H9 (cell line): ENCODE data around the gene PDE1A. TPM values are rescaled to one million over a fixed set of nuclear protein-coding genes. Genes with fewer than 3 reads are reported as not detected.

ENCODE experiments used
- DNase-seq: peaks from one replicate; pipeline ENCODE4 v3.0.0-alpha.2; 2017
- H2AFZ ChIP-seq: one replicate; pipeline ENCODE4 v1.6.1; 2013; ENCODE audit warnings: mild to moderate bottlenecking, low read length, control low read depth, moderate library complexity
- H2AK5ac ChIP-seq: 2 replicates; pipeline ENCODE4 v1.6.1; 2013; ENCODE audit warnings: low read length, control low read depth, mixed read lengths; ENCODE audit not compliant: insufficient read length
- H2BK120ac ChIP-seq: one replicate; pipeline ENCODE4 v1.6.1; 2013; ENCODE audit warnings: low read depth, mild to moderate bottlenecking, low read length, control low read depth, inconsistent platforms; ENCODE audit not compliant: poor library complexity, severe bottlenecking
- H2BK12ac ChIP-seq: 2 replicates; pipeline ENCODE4 v1.6.1; 2013; ENCODE audit warnings: low read length, control low read depth, mixed read lengths, low read depth; ENCODE audit not compliant: insufficient read length
- H2BK15ac ChIP-seq: 2 replicates; pipeline ENCODE4 v1.6.1; 2013; ENCODE audit warnings: low read depth, low read length, control low read depth
- H2BK20ac ChIP-seq: one replicate; pipeline ENCODE4 v1.6.1; 2013; ENCODE audit warnings: low read depth, mild to moderate bottlenecking, low read length, control low read depth, inconsistent platforms; ENCODE audit not compliant: poor library complexity, severe bottlenecking
- H2BK5ac ChIP-seq: 2 replicates; pipeline ENCODE4 v1.6.1; 2013; ENCODE audit warnings: low read length, control low read depth, mixed read lengths; ENCODE audit not compliant: insufficient read length
- H3K14ac ChIP-seq: 2 replicates; pipeline ENCODE4 v1.6.1; 2013; ENCODE audit warnings: low read length, control low read depth; ENCODE audit not compliant: insufficient read depth
- H3K18ac ChIP-seq: 2 replicates; pipeline ENCODE4 v1.6.1; 2013; ENCODE audit warnings: low read depth, mild to moderate bottlenecking, mixed read lengths, low read length, control low read depth; ENCODE audit not compliant: insufficient read length
- H3K23ac ChIP-seq: 2 replicates; pipeline ENCODE4 v1.6.1; 2013; ENCODE audit warnings: low read length, control low read depth, mixed read lengths, low read depth; ENCODE audit not compliant: insufficient read length
- H3K23me2 ChIP-seq: 2 replicates; pipeline ENCODE4 v1.6.1; 2013; ENCODE audit warnings: low read depth, mild to moderate bottlenecking, mixed read lengths, low read length, control low read depth; ENCODE audit not compliant: insufficient read length, poor library complexity, severe bottlenecking
- H3K27ac ChIP-seq: 2 replicates; pipeline ENCODE4 v1.5.1; 2013; ENCODE audit warnings: low read length, control low read depth, mixed read lengths, low read depth; ENCODE audit not compliant: insufficient read length
- H3K27me3 ChIP-seq: 2 replicates; pipeline ENCODE4 v1.6.1; 2013; ENCODE audit warnings: low read length, control low read depth, inconsistent platforms; ENCODE audit not compliant: insufficient read depth
- H3K4ac ChIP-seq: 2 replicates; pipeline ENCODE4 v1.6.1; 2013; ENCODE audit warnings: low read depth, mild to moderate bottlenecking, control low read depth, inconsistent platforms, low read length, moderate library complexity
- H3K4me1 ChIP-seq: 2 replicates; pipeline ENCODE4 v1.6.1; 2013; ENCODE audit warnings: low read length, control low read depth, inconsistent platforms; ENCODE audit not compliant: insufficient read depth
- H3K4me2 ChIP-seq: 2 replicates; pipeline ENCODE4 v1.6.1; 2013; ENCODE audit warnings: low read length, control low read depth, mixed read lengths; ENCODE audit not compliant: insufficient read length, insufficient read depth
- H3K56ac ChIP-seq: 2 replicates; pipeline ENCODE4 v1.6.1; 2013; ENCODE audit warnings: low read depth, mild to moderate bottlenecking, mixed read lengths, low read length, control low read depth; ENCODE audit not compliant: insufficient read length
- H3K79me1 ChIP-seq: 2 replicates; pipeline ENCODE4 v1.6.1; 2013; ENCODE audit warnings: low read depth, mild to moderate bottlenecking, moderate library complexity, low read length, control low read depth, inconsistent platforms; ENCODE audit not compliant: insufficient read depth, poor library complexity, severe bottlenecking
- H3K79me2 ChIP-seq: 2 replicates; pipeline ENCODE4 v1.6.1; 2013; ENCODE audit warnings: low read length, control low read depth, inconsistent platforms; ENCODE audit not compliant: insufficient read depth
- H3K9ac ChIP-seq: 2 replicates; pipeline ENCODE4 v1.6.1; 2013; ENCODE audit warnings: low read length, control low read depth, mixed read lengths; ENCODE audit not compliant: insufficient read length; ENCODE audit errors: extremely low read depth
- H3K9me3 ChIP-seq: one replicate; pipeline ENCODE4 v1.6.1; 2013; ENCODE audit warnings: low read depth, low read length, inconsistent platforms; ENCODE audit not compliant: control insufficient read depth
- H3T11ph ChIP-seq: one replicate; pipeline ENCODE4 v1.6.1; 2013; ENCODE audit warnings: mild to moderate bottlenecking, low read length, control low read depth, inconsistent platforms
- H4K20me1 ChIP-seq: one replicate; pipeline ENCODE4 v1.6.1; 2013; ENCODE audit not compliant: control insufficient read depth, insufficient read length, insufficient read depth
- H4K5ac ChIP-seq: 2 replicates; pipeline ENCODE4 v1.6.1; 2013; ENCODE audit warnings: low read depth, mild to moderate bottlenecking, mixed read lengths, low read length, control low read depth; ENCODE audit not compliant: insufficient read length
- H4K8ac ChIP-seq: replicated peaks from 2 replicates; pipeline ENCODE4 v1.6.1; 2013; ENCODE audit warnings: low read length, control low read depth, mixed read lengths, low read depth; ENCODE audit not compliant: insufficient read length
- H4K91ac ChIP-seq: 2 replicates; pipeline ENCODE4 v1.6.1; 2013; ENCODE audit warnings: low read depth, mild to moderate bottlenecking, moderate library complexity, mixed read lengths, low read length, control low read depth; ENCODE audit not compliant: insufficient read length
- H3K27ac Mint-ChIP-seq, 3 experiments: 2 replicates in 2 of 3; 3 replicates in 1 of 3; pipeline ENCODE4 v1.8.0; 2020 to 2021; ENCODE audit warnings: mixed read lengths in 3 of 3, mild to moderate bottlenecking in 1 of 3, moderate library complexity in 1 of 3
- H3K27me3 Mint-ChIP-seq: 2 replicates; pipeline ENCODE4 v1.8.0; 2021; ENCODE audit warnings: low read depth, mild to moderate bottlenecking, moderate library complexity, mixed read lengths
- H3K36me3 Mint-ChIP-seq, 3 experiments: 2 replicates in 2 of 3; 3 replicates in 1 of 3; pipeline ENCODE4 v1.8.0; 2020 to 2021; ENCODE audit warnings: low read depth in 3 of 3, mixed read lengths in 3 of 3; ENCODE audit not compliant: insufficient read depth in 1 of 3
- H3K4me1 Mint-ChIP-seq, 2 experiments: 2 replicates each; pipeline ENCODE4 v1.8.0; 2020; ENCODE audit warnings: mixed read lengths in 2 of 2
- H3K4me3 Mint-ChIP-seq, 2 experiments: 2 replicates in 1 of 2; 3 replicates in 1 of 2; pipeline ENCODE4 v1.8.0; 2020 to 2021; ENCODE audit warnings: mild to moderate bottlenecking in 2 of 2, mixed read lengths in 2 of 2, moderate library complexity in 1 of 2
- H3K9me3 Mint-ChIP-seq, 2 experiments: 2 replicates in 1 of 2; 3 replicates in 1 of 2; pipeline ENCODE4 v1.8.0; 2020; ENCODE audit warnings: mild to moderate bottlenecking in 2 of 2, mixed read lengths in 2 of 2, moderate library complexity in 1 of 2
- CTCF ChIP-seq: fragments of 200-600 bp; sonication (generic); conservative IDR thresholded peaks from 3 replicates; pipeline ENCODE4 v1.8.0; 2021; ENCODE audit warnings: antibody characterized with exemption, mild to moderate bottlenecking
- WGBS: extraction: QIAGEN DNeasy Blood & Tissue Kit; methylation state at CpG from one replicate; pipeline ENCODE4 v1.1.7; 2013; ENCODE audit warnings: missing lambda C conversion rate, low lambda C conversion rate, mixed read lengths; ENCODE audit not compliant: insufficient read length; ENCODE audit errors: extremely low coverage; 5-methylcytosine and 5-hydroxymethylcytosine counted together
- total RNA-seq: library from RNA; stranded (reverse); gene quantifications from 2 replicates; pipeline ENCODE4 v1.2.1, GENCODE V29; 2021

Gene PDE1A
- total RNA-seq, 1 experiment from 2014 or later, result 0.11 TPM

- no peak overlapping the region for H2BK5ac ChIP-seq
- H4K91ac ChIP-seq, result no peak overlapping the region
- no CpG with 5 or more reads among the region's 4 CpGs for WGBS
Observed at GRCh38 chr2:182300608-182301007, 126.2 kb downstream of the PDE1A start.

More at GRCh38 chr2:182300608-182301007, 126.2 kb downstream of the PDE1A start:
- Histone ChIP-seq H3T11ph (no peak overlapping the region), H2BK12ac (no peak overlapping the region), H4K20me1 (no peaks in the 10 kb centered on the region), H2AFZ (no peak overlapping the region), H3K4me2 (no peak overlapping the region), H3K9me3 (no peaks in the 10 kb centered on the region), H3K27me3 (no peaks in the 10 kb centered on the region; the same call in 1 of the 2 replicates), H2AK5ac (no peak overlapping the region), H2BK120ac (no peak overlapping the region), H3K18ac (no peak overlapping the region), H3K79me2 (no peaks in the 10 kb centered on the region), H2BK15ac (no peak overlapping the region), H3K14ac (no peak overlapping the region), H3K79me1 (no peaks in the 10 kb centered on the region), H3K23me2 (no peaks in the 10 kb centered on the region), H2BK20ac (no peak overlapping the region), H3K56ac (no peak overlapping the region), H3K4ac (no peak overlapping the region), H4K8ac (no peak overlapping the region), H3K23ac (no peak overlapping the region), H3K27ac (no peak overlapping the region), H4K5ac (no peak overlapping the region), H3K9ac (no peak overlapping the region), H3K4me1 (no peaks in the 10 kb centered on the region)
- Mint-ChIP-seq H3K9me3 (no peaks in the 10 kb centered on the region), H3K27me3 (no peaks in the 10 kb centered on the region), H3K4me3 (no peak overlapping the region), H3K27ac (no peak overlapping the region), H3K36me3 (no peaks in the 10 kb centered on the region), H3K4me1 (no peaks in the 10 kb centered on the region)
- no peak for DNase-seq
- TF ChIP-seq CTCF, result no peak
